ENCODE results near the gene SMG6. TPM values are rescaled to one million over a fixed set of nuclear protein-coding genes. Genes with fewer than 3 reads are reported as not detected.

The SMG6 gene
- total and polyA plus RNA-seq, 2 experiments from 2014 or later: 23.0 to 50.8 TPM

DNA sequence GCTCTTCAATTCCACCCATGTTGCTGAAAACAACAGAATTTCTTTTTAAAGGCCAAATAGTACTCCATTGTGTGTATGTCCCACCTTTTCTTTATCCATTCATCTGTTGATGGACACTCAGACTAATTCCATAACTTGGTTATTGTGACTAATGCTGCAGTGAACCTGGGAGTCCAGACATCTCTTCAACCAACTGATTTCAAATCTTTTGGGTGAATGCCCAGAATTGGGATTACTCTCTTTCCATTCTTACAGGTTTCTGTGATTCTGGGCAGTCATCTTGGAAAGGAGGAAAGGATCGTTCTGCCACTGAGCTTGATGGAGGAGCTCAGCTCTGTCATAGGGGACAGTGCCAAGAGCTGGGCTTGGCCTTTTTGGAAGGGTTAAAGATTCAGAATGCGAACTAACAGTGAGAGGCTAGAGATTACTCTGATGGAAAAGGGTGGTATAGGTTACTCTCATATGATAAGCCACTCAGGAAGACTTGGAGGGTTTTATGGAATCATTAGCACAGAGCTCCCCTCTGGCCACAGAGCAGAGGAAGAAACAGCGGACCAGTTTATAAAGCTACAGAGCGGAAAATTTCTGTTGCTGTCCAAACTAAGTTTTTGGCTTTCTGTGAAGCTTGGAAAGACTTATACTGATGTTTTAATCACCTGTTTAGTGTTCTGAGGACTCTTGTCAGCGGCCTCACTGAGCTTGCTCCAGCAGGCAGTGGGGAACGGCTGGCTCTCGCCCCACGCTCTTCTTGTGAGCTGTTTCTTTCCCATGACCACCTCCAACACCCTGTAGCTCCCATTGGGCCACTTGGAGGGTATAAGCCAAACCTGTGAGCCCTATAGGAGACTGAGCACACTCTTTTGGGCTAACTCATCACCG lies 200.4 kb downstream of the SMG6 start:
- H3K4me1 ChIP-seq (ENCODE audit: low read depth): peaks cover 20% of the 10 kb centered on the region
- TF ChIP-seq, protein P1, sequence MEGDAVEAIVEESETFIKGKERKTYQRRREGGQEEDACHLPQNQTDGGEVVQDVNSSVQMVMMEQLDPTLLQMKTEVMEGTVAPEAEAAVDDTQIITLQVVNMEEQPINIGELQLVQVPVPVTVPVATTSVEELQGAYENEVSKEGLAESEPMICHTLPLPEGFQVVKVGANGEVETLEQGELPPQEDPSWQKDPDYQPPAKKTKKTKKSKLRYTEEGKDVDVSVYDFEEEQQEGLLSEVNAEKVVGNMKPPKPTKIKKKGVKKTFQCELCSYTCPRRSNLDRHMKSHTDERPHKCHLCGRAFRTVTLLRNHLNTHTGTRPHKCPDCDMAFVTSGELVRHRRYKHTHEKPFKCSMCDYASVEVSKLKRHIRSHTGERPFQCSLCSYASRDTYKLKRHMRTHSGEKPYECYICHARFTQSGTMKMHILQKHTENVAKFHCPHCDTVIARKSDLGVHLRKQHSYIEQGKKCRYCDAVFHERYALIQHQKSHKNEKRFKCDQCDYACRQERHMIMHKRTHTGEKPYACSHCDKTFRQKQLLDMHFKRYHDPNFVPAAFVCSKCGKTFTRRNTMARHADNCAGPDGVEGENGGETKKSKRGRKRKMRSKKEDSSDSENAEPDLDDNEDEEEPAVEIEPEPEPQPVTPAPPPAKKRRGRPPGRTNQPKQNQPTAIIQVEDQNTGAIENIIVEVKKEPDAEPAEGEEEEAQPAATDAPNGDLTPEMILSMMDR (IDR thresholded peaks at IDR 0.05; ENCODE audit: low read depth, low read length): no peak
- DNase-seq (ENCODE audit: low read depth in 1 of 2, low spot score in 1 of 2): peak in 1 of 2 donors; percentile 65

DNA sequence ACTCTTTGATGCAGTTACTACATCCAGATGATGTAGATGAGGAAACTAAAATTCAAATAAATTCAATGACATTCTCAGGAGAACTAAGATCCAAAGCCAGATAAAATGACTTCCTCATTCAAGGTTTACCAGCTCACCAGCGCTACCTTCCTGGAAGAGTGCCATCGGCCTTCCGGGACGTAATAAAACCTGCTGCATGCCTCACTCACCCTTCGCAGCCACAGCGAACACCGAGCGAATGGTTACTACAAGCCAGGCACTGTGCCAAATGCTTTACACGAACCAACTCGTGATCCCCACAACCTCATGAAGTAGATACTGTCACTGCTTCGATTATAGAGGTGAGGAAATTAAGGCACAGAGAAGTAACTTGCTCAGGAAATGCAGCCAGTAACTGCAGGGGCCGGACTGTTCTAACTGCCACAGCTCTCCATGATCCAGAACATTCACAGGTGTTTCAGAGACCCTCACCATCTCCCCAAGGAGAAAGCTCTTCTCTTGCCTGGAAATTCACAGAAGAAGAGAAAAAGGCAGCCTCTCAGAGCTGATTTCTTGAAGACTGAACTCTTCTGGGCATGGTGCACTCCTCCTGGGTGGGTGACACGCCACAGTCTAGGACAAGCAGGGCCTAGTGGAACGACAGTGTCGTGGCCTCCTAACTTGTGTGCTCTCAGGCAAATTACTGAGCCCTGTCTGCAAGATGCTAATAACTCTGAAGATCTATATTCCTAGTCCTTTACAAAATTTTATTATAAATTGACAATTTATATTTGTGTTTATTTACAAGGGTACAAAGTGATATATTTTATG lies 201.9 kb downstream of the SMG6 start:
- no peaks in the 10 kb centered on the region for H3K27me3 ChIP-seq
- no peaks in the 10 kb centered on the region for H3K36me3 ChIP-seq
- H3K4me1 ChIP-seq (ENCODE audit: low read depth): peaks cover 17% of the 10 kb centered on the region
- TF ChIP-seq, protein P1 (IDR thresholded peaks at IDR 0.05; ENCODE audit: low read depth, low read length): no peak
- no peak overlapping the region for H3K4me3 ChIP-seq
- H3K27ac ChIP-seq: no peak overlapping the region
- no peak for DNase-seq (ENCODE audit: low read depth in 1 of 2, low spot score in 1 of 2)
- H3K9me3 ChIP-seq (ENCODE audit: low read depth): no peaks in the 10 kb centered on the region

More for the DNA sequence above, 200.4 kb downstream of the SMG6 start:
- peak overlapping the region; percentile 71 for H3K27ac ChIP-seq
- no peaks in the 10 kb centered on the region for H3K27me3 ChIP-seq
- H3K9me3 ChIP-seq (ENCODE audit: low read depth): no peaks in the 10 kb centered on the region
- H3K4me3 ChIP-seq: no peak overlapping the region
- H3K36me3 ChIP-seq: no peaks in the 10 kb centered on the region

DNA sequence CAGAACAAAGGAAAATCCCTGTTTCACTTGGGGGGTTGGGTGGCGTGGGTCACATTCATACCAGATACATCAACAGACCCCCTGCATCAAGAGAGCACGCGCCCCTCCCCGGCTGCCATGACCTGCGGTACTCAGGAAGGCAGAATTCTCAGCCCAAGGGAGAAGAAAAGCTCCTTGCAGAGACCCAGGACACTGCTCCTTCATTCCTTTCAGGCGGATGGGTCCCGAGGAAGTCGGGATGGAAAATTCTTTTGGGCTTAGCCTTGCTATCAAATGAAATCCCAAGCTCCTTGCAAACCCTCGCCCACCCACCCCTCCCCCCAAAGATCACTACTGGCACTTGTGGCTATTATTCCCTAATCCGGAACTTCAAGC lies 208.1 kb downstream of the SMG6 start:
- TF ChIP-seq, protein P1 (IDR thresholded peaks at IDR 0.05; ENCODE audit: low read depth, low read length): no peak
- Histone ChIP-seq H3K36me3 (no peaks in the 10 kb centered on the region), H3K4me3 (no peak overlapping the region), H3K27ac (peak overlapping the region; percentile 52), H3K9me3 (ENCODE audit: low read depth) (no peaks in the 10 kb centered on the region), H3K27me3 (no peaks in the 10 kb centered on the region), H3K4me1 (ENCODE audit: low read depth) (peaks cover 15% of the 10 kb centered on the region)
- no peak for DNase-seq (ENCODE audit: low read depth in 1 of 2, low spot score in 1 of 2)

DNA sequence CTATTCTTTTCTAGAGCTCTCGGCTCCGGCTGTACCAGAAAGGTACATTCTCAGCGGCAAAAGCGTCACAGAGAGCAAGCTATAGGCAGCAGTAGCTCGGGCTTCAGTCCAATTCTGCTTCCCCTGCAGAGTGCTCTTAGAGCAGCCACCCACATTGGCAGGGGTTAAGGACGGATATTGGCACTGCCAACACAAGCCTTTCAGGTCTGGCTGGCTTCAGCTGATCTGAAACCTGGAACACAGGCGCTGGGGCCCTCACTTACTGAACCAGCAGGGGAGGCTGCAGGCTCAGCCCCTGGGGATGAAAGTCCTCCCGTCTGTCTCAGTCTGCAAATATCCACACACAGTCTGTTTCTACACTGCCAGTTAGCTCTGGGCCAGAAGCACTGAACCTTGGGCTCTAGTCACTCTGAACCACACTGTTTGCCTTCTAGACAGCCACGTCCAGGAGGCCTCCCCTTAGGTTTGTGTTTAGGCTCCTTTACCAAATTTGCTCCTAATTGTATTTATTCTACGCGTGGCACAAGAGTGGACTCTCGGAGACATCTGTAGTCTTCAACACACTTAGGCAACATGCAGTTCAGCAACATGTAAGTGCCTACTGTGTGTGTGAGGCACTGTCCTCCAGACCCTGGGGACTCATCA lies 208.6 kb downstream of the SMG6 start:
- Histone ChIP-seq H3K36me3 (no peaks in the 10 kb centered on the region), H3K4me1 (ENCODE audit: low read depth) (peaks cover 17% of the 10 kb centered on the region), H3K9me3 (ENCODE audit: low read depth) (no peaks in the 10 kb centered on the region), H3K27ac (peak overlapping the region; percentile 52), H3K4me3 (no peak overlapping the region), H3K27me3 (no peaks in the 10 kb centered on the region)
- DNase-seq (ENCODE audit: low read depth in 1 of 2, low spot score in 1 of 2): peak; percentile 67 to 79
- TF ChIP-seq, protein P1 (IDR thresholded peaks at IDR 0.05; ENCODE audit: low read depth, low read length): peak; percentile 77

DNA sequence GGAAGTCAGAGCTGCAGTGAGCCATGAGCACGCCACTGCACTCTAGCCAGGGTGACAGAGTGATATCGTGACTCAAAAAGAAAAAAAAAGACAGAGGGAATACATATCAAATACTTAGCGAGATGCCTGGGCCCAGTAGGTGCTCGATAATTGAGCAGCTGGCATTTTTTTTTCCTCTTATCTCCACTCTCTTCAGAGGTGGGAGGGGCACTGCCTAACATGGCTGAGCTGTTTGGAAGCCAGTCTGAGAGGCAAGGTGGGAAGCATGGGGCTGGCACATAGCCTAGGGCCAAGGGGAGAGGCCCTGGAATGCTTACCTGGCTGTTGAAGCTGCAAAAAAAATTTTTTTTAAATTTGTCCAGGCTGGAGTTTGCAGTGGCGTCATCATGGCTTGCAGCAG lies 210.2 kb downstream of the SMG6 start:
- TF ChIP-seq, protein P1 (IDR thresholded peaks at IDR 0.05; ENCODE audit: low read depth, low read length): no peak
- no peaks in the 10 kb centered on the region for H3K36me3 ChIP-seq
- H3K9me3 ChIP-seq (ENCODE audit: low read depth): no peaks in the 10 kb centered on the region
- peaks cover 33% of the 10 kb centered on the region for H3K4me1 ChIP-seq (ENCODE audit: low read depth)
- DNase-seq (ENCODE audit: low read depth in 1 of 2, low spot score in 1 of 2): no peak
- no peak overlapping the region for H3K4me3 ChIP-seq
- no peak overlapping the region for H3K27ac ChIP-seq
- no peaks in the 10 kb centered on the region for H3K27me3 ChIP-seq

Measured in cardiac muscle cell (in vitro differentiated cells and primary cell).